NCI-H2107 treated with DMSO at 0.1 percent for 48 hours (cell line): ENCODE measurements around the gene ENAH.
"Not testable (repeated sequence)": the region's sequence is repeated elsewhere in the genome, so short reads cannot be mapped to it uniquely, and the experiment has no call there.

Source experiments
- DNase-seq: peaks from one replicate; lab custom pipeline; 2025; ENCODE audit not compliant: unreplicated experiment; lab: John Stamatoyannopoulos, UW

The ENAH gene

GRCh38 chr1:225677350-225678124, 24.6 kb upstream of the ENAH start:
- no peak for DNase-seq

DNA sequence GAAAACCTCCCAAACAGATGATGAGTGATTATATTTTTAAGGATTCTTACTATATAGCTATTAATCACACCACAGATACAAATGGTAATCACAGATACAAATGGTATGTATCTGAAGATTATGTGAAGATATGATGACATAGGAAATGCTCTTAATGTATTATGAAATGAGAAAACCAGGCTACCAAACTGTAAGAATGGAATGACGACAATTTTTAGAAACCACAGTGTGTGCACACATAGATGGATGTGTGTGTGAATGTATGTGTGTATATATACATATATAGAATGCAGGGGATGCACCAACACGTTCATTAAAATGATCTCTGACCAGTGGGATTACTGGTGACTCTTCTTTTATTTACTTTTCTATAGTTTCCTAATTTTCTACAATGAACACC, 21.5 kb upstream of the ENAH start:
- DNase-seq, result no peak

DNA sequence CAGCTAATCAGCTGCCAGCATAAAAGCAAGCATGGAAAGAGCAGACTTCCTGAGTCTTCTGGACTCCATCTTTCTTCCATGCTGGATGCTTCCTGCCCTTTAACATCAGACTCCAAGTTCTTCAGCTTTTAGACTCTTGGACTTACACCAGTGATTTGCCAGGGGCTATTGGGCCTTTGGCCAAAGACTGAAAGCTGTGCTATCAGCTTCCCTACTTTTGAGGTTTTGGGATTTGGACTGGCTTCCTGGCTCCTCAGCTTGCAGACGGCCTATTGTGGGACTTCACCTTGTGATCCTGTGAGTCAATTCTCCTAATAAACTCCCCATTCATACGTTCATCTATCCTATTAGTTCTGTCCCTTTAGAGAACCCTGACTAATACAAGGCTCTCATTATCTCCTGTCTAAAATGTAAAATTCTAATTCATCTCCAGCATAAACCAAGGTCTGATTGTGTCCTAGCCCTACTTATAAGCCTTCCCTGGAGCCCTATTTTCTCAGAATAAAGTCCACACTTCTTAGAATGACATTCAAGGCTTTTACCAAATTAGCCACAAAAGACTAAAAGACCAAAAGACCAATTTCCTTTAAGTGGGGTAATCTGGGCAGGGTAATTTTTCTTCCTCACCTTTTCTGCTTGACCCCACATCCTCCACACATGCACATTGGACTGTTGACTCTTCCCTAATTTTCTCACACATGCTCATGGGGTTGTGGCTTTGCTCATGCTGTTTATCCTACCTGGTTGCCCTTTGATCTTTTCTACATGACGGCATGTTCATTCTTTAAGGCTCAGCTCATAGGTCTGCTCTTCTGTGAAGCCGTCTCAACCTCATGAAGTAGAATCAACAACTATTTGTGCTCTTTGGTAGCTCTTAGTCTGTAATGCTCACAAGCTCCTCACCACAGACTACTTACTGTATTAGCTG, 18.1 kb upstream of the ENAH start:
- DNase-seq, result no peak

DNA sequence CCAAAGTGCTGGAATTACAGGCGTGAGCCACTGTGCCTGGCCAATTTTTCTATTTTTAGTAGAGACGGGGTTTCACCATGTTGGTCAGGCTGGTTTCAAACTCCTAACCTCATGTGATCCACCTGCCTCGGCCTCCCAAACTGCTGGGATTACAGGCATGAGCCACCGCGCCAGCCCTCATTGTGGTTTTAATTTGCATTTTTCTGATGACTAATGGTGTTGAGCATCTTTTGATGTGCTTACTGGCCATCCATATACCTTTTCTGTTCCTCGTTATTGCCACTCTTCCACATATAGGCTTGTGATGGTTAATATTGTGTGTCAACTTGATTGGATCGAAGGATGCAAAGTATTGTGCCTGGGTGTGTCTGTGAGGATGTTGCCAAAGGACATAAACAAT, 17.4 kb upstream of the ENAH start:
- no peak for DNase-seq

DNA sequence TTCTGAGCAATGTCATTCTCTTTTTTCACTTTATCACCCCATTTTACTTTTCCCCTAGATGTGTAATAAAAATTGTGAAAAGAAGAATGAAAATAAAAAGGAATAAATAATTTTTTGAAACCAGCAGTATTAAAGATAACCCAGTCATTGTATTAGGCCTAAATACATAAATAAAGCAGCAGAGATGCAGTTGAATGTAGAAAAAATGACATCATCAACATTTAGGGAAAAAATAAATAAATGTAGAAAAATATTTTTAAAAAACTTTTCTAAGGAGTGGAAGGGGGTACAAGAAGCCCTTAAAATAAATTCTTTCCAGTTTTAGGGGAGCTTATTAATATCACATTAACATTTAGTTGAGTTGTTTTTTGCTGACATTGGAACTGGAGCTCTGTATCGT, 15.3 kb upstream of the ENAH start:
- no peak for DNase-seq

GRCh38 chr1:225667362-225667761, 14.4 kb upstream of the ENAH start:
- no peak for DNase-seq

DNA sequence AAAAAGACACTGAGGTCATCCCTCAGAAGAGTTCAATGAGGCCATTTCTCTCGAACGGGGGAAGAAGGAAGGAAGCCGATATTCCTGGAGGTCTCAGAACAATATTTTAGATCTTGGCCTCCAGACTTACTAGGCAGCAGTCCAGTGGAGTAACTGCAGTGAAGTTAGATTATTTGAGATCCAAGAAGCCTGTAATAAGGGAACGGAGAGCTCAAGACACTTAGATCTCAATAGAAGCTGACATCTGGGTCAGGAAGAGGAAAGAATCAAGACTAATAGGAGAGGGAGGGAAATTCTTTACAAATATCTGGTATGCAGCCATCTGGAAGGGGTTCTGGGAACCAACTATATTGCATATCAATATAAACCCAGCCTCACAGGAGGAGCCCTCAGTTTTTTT, 13.6 kb upstream of the ENAH start:
- DNase-seq, result no peak

DNA sequence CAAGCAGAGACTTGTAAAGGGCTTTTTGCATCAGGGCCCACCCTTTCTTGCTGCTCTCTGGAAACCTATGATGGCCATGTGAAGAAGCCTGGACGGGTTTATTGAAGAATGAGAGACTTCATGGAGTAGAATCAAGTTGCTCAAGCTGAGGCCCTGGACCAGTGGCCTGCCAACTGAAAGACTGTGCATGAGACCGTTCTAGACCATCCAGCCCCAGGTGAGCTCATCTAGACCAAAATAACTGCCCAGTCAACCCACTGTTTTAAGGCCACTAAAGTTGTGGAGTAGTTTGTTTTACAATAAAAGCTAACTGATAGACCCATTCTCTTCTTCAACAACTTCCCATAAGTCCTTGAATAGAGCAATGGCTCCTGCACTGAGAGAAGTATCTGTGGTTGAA, 11.8 kb upstream of the ENAH start:
- no peak for DNase-seq

DNA sequence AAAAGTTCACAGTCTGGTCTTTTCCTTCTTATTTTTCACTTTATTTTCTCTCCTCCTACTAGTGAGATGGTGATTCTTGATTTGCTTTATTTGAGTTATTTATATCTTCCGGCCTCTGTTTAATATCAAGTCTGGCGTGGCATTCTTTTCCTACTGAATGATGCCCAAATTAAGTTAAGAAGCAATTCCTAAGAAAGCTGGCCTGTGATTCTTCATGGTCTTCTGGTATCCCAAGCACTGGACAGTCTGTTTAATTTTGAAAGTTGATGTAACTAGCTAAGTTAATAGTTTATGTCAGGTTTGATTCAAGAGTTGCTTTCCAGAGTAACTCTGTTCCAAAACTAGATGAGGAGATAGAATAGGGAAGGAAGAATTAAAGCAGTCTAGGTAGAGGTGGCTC, 9.2 kb upstream of the ENAH start:
- DNase-seq, result no peak

DNA sequence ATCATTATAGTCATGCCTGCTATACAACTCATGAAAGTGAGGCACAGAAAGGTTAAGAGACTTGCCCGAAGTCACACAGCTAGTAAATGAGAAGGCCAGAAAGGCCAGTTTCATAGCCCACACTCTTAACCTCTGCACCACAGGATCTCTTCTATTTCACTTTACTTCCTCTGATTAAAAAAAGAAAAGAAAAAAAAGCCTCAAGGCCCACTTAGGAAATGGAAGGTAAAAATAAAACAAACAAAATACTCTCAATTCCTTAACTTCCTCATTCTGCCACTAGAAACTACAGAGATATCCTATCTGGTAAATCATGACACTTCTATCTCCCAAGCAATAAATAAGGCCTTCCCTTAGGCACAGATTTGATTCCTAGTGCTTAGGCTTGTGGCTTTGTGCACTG, 7.6 kb upstream of the ENAH start:
- no peak for DNase-seq

GRCh38 chr1:225658041-225658440, 5.1 kb upstream of the ENAH start:
- no peak for DNase-seq

DNA sequence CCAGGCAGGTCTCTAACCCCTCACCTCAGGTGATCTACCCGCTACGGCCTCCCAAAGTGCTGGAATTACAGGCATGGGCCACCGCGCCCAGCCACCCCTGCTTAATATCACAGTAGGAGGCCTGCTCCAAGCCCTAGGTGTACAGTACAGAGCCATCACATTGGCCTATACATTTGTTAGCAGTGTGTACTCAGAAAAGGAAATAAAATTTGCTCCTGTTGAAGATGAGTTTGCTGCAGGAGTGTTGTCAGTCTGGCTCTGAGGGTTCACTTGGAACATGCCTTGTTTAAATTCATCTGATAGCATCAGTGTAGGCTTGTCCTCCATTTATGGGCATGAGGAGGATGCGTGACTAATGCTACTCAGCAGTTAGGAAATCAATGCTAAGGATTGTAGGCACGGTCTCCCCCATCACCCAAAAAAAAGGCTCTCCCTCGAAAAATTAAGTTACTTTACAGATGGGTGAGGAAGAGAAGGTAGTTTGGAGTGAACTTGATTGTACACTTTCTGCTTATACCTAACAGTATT, 4.6 kb upstream of the ENAH start:
- DNase-seq, result no peak

- not testable (repeated sequence) for DNase-seq
These were observed 3.3 kb upstream of the ENAH start for GRCh38 chr1:225656259-225656655.

GRCh38 chr1:225655509-225656258, 2.8 kb upstream of the ENAH start:
- no peak for DNase-seq

- DNase-seq, result peak; percentile 49
These were observed 2.0 kb upstream of the ENAH start for GRCh38 chr1:225654688-225655508.

- no peak for DNase-seq
These were observed 1.3 kb upstream of the ENAH start for GRCh38 chr1:225654277-225654597.

GRCh38 chr1:225653463-225654276, 747 bp upstream of the ENAH start:
- DNase-seq, result peak; percentile 44

DNA sequence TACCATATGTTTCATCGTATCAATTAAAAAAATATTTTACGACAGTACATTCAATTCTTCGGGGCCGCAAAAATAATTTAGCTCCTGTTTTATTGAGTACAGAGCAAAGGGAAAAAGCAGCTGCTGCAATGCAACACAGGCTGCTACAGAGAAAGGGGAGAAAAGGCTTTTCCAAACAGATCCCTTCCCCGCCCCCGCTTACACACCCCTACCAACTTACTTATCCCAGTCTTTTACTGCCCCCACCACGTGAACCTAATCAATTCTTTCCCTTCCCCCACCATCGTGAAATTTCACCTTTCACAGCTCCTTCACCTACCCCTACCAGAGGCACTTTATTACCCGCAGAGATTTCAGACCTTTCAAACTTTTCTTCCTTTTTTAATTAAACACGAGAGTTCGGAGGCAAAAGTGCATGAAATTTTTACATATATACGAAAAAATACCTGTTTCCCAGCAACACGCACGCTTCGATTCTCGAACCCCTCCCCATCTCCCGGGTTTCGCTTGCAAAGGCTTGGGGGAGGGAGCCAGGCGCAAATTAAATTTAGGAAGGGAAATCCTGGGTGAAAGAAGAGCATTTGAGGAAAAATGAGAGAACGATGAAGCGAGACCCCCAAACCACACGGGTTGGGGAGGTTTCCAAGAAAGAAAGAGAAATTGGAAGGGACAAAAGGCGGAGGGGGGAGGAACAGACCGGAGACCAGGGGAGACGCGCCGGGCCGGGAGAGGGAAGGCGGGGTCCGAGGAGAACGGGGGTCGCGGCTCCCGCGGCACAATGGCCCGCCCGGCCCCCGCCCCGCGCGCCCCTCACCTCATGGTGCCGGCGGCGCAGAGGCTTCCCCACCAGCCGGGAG, 823 bp downstream of the ENAH start:
- peak; percentile 81 for DNase-seq

GRCh38 chr1:225651376-225651871, 1.5 kb downstream of the ENAH start:
- DNase-seq, result peak; percentile 81
